Stomach smooth muscle (tissue), 2 donors: ENCODE measurements around the gene CNTN1.

Experiments used
- H3K27ac ChIP-seq: one replicate; pipeline ENCODE4 v1.7.0; 2013; ENCODE audit warnings: mild to moderate bottlenecking, low read length, inconsistent platforms
- H3K27me3 ChIP-seq, 2 donors: one replicate each; pipeline ENCODE4 v1.7.0; 2013; ENCODE audit warnings: low read length in 2 of 2; ENCODE audit not compliant: insufficient read depth in 2 of 2, control insufficient read depth in 1 of 2
- H3K36me3 ChIP-seq, 2 donors: one replicate each; pipeline ENCODE4 v1.7.0; 2013; ENCODE audit warnings: low read length in 2 of 2; ENCODE audit not compliant: control insufficient read depth in 2 of 2, insufficient read depth in 2 of 2
- H3K4me1 ChIP-seq: one replicate; pipeline ENCODE4 v1.7.0; 2013; ENCODE audit warnings: low read length; ENCODE audit not compliant: control insufficient read depth, insufficient read depth
- H3K4me3 ChIP-seq, 2 donors: one replicate each; pipeline ENCODE4 v1.7.0; 2013; ENCODE audit warnings: low read length in 2 of 2
- H3K9ac ChIP-seq, 2 donors: one replicate each; pipeline ENCODE4 v1.7.0; 2013; ENCODE audit warnings: low read length in 2 of 2, mild to moderate bottlenecking in 1 of 2
- H3K9me3 ChIP-seq, 2 donors: one replicate each; pipeline ENCODE4 v1.7.0; 2013; ENCODE audit warnings: low read length in 2 of 2; ENCODE audit not compliant: control insufficient read depth in 2 of 2
- donor health status: healthy.
- donor health status: Pancreatic carcinoma.

CNTN1 gene

GRCh38 chr12:40697566-40698259 lies 5.5 kb downstream of the CNTN1 start:
- Histone ChIP-seq H3K4me1 (peaks cover 3% of the 10 kb centered on the region), H3K9ac (no peak overlapping the region), H3K4me3 (no peak overlapping the region), H3K9me3 (no peaks in the 10 kb centered on the region), H3K27me3 (peaks cover 2 to 6% of the 10 kb centered on the region in 2 donors), H3K36me3 (no peaks in the 10 kb centered on the region), H3K27ac (no peak overlapping the region)

GRCh38 chr12:40701756-40702155 lies 9.5 kb downstream of the CNTN1 start:
- no peak overlapping the region for H3K9ac ChIP-seq
- no peak overlapping the region for H3K4me3 ChIP-seq
- no peaks in the 10 kb centered on the region for H3K27me3 ChIP-seq
- no peaks in the 10 kb centered on the region for H3K4me1 ChIP-seq
- H3K9me3 ChIP-seq: no peaks in the 10 kb centered on the region
- H3K27ac ChIP-seq: no peak overlapping the region
- H3K36me3 ChIP-seq: no peaks in the 10 kb centered on the region

- H3K27ac ChIP-seq: no peak overlapping the region
- H3K9me3 ChIP-seq: no peaks in the 10 kb centered on the region
- no peaks in the 10 kb centered on the region for H3K4me1 ChIP-seq
- no peaks in the 10 kb centered on the region for H3K36me3 ChIP-seq
- H3K27me3 ChIP-seq: no peaks in the 10 kb centered on the region
- H3K4me3 ChIP-seq: no peak overlapping the region
- no peak overlapping the region for H3K9ac ChIP-seq
Observed at GRCh38 chr12:40711121-40711520, 18.9 kb downstream of the CNTN1 start.

- no peaks in the 10 kb centered on the region for H3K4me1 ChIP-seq
- no peak overlapping the region for H3K4me3 ChIP-seq
- no peaks in the 10 kb centered on the region for H3K27me3 ChIP-seq
- no peak overlapping the region for H3K27ac ChIP-seq
- no peaks in the 10 kb centered on the region for H3K9me3 ChIP-seq
- H3K9ac ChIP-seq: no peak overlapping the region
- no peaks in the 10 kb centered on the region for H3K36me3 ChIP-seq
Observed at GRCh38 chr12:40714636-40715035, 22.4 kb downstream of the CNTN1 start.

- no peaks in the 10 kb centered on the region for H3K27me3 ChIP-seq
- no peak overlapping the region for H3K27ac ChIP-seq
- no peak overlapping the region for H3K4me3 ChIP-seq
- no peak overlapping the region for H3K9ac ChIP-seq
- H3K4me1 ChIP-seq: no peaks in the 10 kb centered on the region
- no peaks in the 10 kb centered on the region for H3K36me3 ChIP-seq
- H3K9me3 ChIP-seq: no peaks in the 10 kb centered on the region
Observed at GRCh38 chr12:40716037-40716436, 23.8 kb downstream of the CNTN1 start.

GRCh38 chr12:40717576-40717975 lies 25.3 kb downstream of the CNTN1 start:
- Histone ChIP-seq H3K4me1 (no peaks in the 10 kb centered on the region), H3K9me3 (no peaks in the 10 kb centered on the region), H3K27ac (no peak overlapping the region), H3K36me3 (no peaks in the 10 kb centered on the region), H3K9ac (no peak overlapping the region), H3K4me3 (no peak overlapping the region), H3K27me3 (no peaks in the 10 kb centered on the region)

- H3K9ac ChIP-seq: no peak overlapping the region
- H3K27ac ChIP-seq: no peak overlapping the region
- H3K36me3 ChIP-seq: no peaks in the 10 kb centered on the region
- H3K4me1 ChIP-seq: no peaks in the 10 kb centered on the region
- no peaks in the 10 kb centered on the region for H3K9me3 ChIP-seq
- no peak overlapping the region for H3K4me3 ChIP-seq
- H3K27me3 ChIP-seq: no peaks in the 10 kb centered on the region
Observed at GRCh38 chr12:40718878-40719372, 26.7 kb downstream of the CNTN1 start.

- Histone ChIP-seq H3K9ac (no peak overlapping the region), H3K4me1 (no peaks in the 10 kb centered on the region), H3K36me3 (no peaks in the 10 kb centered on the region), H3K9me3 (no peaks in the 10 kb centered on the region), H3K4me3 (no peak overlapping the region), H3K27ac (no peak overlapping the region), H3K27me3 (no peaks in the 10 kb centered on the region)
Observed at GRCh38 chr12:40723001-40723400, 30.8 kb downstream of the CNTN1 start.

- Histone ChIP-seq H3K9me3 (no peaks in the 10 kb centered on the region), H3K27ac (no peak overlapping the region), H3K27me3 (no peaks in the 10 kb centered on the region), H3K4me3 (no peak overlapping the region), H3K9ac (no peak overlapping the region), H3K36me3 (no peaks in the 10 kb centered on the region), H3K4me1 (no peaks in the 10 kb centered on the region)
Observed at GRCh38 chr12:40726366-40726765, 34.1 kb downstream of the CNTN1 start.

- Histone ChIP-seq H3K27ac (no peak overlapping the region), H3K27me3 (no peaks in the 10 kb centered on the region), H3K4me1 (no peaks in the 10 kb centered on the region), H3K9ac (no peak overlapping the region), H3K9me3 (no peaks in the 10 kb centered on the region), H3K4me3 (no peak overlapping the region), H3K36me3 (no peaks in the 10 kb centered on the region)
Observed at GRCh38 chr12:40727774-40728483, 35.7 kb downstream of the CNTN1 start.

- Histone ChIP-seq H3K27ac (no peak overlapping the region), H3K27me3 (no peaks in the 10 kb centered on the region), H3K9ac (no peak overlapping the region), H3K9me3 (no peaks in the 10 kb centered on the region), H3K4me3 (no peak overlapping the region), H3K4me1 (no peaks in the 10 kb centered on the region), H3K36me3 (no peaks in the 10 kb centered on the region)
Observed at GRCh38 chr12:40730281-40730680, 38.0 kb downstream of the CNTN1 start.
